GM13976 (cell line): ENCODE data around the gene SPPL2A.
A peak's percentile ranks its signal among the peaks of the same experiment; 100 is the strongest.

Experiments used
- DNase-seq: peaks from one replicate; pipeline ENCODE4 v3.0.0; 2012; ENCODE audit warnings: low spot score
- CTCF ChIP-seq: IDR thresholded peaks from 2 replicates; pipeline ENCODE4 v1.5.1; 2012; ENCODE audit warnings: borderline replicate concordance, mild to moderate bottlenecking; ENCODE audit not compliant: insufficient read depth; ENCODE audit errors: extremely low read depth, missing control alignments, control extremely low read depth
- in situ Hi-C: fragments of 300-500 bp; cut with MboI; formaldehyde crosslinking; loops from one replicate; pipeline ENCODE4 v1.12.0; 2022; ENCODE audit warnings: low sequenced_read_pairs, mixed read lengths, inconsistent platforms; ENCODE audit not compliant: unreplicated experiment

SPPL2A gene

DNA sequence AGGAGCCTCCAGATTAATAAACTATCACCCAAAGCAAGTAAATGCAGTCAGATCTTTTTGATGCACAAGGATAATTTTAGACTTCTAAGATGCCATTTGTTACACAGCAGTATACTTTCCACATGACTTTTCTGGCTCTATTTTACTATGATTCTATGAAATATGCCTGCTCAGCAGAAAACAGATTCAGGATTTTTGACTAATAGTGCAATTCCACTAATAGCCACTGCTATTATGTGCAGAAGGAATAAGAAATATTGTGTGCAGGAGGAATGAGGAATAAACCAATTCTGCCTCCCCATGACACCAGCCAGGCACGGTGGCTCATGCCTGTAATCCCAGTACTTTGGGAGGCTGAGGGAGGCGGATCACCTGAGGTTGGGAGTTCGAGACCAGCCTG is 11.5 kb upstream of the SPPL2A start:
- DNase-seq: no peak
- in situ Hi-C loops: no loop called here
- no peak for TF ChIP-seq CTCF

DNA sequence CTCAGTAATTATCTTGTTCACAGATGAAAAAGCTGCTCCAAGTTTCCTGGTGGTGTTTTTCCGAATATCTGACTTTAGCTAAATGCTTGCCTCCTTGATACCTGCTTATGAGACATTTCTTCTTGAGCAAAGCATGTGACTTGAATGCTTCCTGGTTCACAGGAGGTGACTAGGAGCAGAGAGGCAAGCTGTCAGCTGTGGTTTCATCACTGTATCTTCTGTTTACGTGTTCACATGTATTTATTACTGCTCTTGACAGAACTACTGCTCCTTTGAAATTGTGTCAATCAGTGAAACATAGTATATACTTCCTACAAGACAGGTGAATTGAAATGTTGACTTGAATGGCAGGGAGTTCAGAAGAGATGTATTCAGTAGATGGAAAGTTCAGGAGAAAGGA is 8.9 kb upstream of the SPPL2A start:
- in situ Hi-C loops: no loop called here
- DNase-seq: no peak
- no peak for TF ChIP-seq CTCF

DNA sequence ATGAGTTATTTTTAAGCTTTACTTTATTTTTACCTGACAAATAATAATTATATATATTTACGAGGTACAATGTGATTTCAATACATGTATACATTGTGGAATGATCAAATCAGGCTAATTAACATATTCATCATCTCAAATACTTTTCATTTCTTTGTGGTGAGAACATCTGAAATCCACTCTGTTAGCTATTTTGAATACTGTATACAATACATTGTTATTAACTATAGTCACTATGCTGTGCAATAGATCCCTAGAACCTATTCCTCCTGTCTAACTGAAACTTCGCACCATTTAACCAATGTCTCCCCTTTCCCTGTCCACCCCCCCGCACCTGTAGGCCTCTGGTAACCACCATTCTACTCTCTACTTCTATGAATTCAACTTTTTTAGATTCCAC is 7.9 kb upstream of the SPPL2A start:
- in situ Hi-C loops: no loop called here
- TF ChIP-seq CTCF: no peak
- DNase-seq: no peak

DNA sequence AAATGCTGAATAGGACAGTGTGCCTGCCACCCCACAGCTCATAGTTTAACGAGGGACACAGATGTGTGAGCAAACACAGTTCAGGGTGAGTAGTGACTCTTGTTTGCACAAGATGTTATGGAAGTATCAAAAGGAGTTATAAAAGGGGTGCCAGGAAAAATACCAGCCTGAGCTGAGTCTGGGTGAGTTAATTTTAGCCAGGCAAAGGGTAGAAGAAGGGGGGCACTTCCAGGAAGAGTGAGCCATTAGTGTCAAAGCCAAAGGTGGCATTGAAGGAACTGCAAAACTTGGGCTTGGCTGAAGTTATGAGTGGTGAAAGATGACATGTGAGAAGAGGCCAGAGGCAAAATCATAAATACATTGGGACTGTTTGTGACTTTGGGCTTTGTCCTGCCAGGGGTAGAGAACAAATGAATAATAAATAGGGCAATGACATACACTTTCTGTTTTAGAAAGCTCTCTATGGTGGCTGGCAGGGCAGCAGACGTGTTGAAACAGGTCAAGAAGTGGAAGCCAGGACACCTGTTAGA is 1.9 kb upstream of the SPPL2A start:
- DNase-seq: no peak
- in situ Hi-C loops: no loop called here
- no peak for TF ChIP-seq CTCF

- DNase-seq: peak; percentile 77
- in situ Hi-C loops: no loop called here
- no peak for TF ChIP-seq CTCF
Measured at GRCh38 chr15:50764461-50765194, 878 bp downstream of the SPPL2A start.

GRCh38 chr15:50758712-50759205 is 6.7 kb downstream of the SPPL2A start:
- DNase-seq: no peak
- in situ Hi-C loops: no loop called here
- no peak for TF ChIP-seq CTCF
